ENCODE results near the gene NRG3.

NRG3 gene

DNA sequence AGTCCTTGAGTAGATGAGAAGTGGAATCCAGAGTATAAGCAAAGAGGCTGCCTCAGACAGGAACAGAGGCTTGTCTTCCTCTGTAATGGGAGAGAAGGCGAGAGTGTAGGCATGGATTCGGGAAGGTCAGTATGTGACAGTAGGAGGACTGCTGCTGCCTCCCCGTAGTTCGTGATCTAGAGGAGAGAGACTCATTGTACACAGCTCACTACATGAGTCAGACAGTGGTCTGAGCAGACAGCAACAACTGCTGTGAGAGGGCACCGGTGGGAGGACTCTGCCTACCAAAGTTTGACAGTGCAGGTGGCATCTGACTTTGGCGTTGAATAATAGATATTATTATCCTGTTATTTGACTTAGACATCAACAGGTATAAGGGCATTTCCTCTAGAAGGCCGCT lies 319.4 kb downstream of the NRG3 start:
- DNase-seq (ENCODE audit: low read depth in 1 of 2, low spot score in 1 of 2), result no peak
- Histone ChIP-seq H3K4me3 (replicated peaks; ENCODE audit: insufficient read depth, low read length) (no peak overlapping the region), H3K27me3 (ENCODE audit: insufficient read depth, poor library complexity, severe bottlenecking) (no peaks in the 10 kb centered on the region), H3K27ac (replicated peaks) (no peak overlapping the region)
- no peak for TF ChIP-seq REST (IDR thresholded peaks at IDR 0.05; ENCODE audit: insufficient replicate concordance, low read depth)
- TF ChIP-seq, protein P1, sequence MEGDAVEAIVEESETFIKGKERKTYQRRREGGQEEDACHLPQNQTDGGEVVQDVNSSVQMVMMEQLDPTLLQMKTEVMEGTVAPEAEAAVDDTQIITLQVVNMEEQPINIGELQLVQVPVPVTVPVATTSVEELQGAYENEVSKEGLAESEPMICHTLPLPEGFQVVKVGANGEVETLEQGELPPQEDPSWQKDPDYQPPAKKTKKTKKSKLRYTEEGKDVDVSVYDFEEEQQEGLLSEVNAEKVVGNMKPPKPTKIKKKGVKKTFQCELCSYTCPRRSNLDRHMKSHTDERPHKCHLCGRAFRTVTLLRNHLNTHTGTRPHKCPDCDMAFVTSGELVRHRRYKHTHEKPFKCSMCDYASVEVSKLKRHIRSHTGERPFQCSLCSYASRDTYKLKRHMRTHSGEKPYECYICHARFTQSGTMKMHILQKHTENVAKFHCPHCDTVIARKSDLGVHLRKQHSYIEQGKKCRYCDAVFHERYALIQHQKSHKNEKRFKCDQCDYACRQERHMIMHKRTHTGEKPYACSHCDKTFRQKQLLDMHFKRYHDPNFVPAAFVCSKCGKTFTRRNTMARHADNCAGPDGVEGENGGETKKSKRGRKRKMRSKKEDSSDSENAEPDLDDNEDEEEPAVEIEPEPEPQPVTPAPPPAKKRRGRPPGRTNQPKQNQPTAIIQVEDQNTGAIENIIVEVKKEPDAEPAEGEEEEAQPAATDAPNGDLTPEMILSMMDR (IDR thresholded peaks at IDR 0.05; ENCODE audit: insufficient read depth, low read length), result no peak
- TF ChIP-seq POLR2AphosphoS5 (IDR thresholded peaks at IDR 0.05; ENCODE audit: low read depth), result no peak
- no peak for TF ChIP-seq SPI1 (IDR thresholded peaks at IDR 0.05; ENCODE audit: borderline replicate concordance, low read depth)
- TF ChIP-seq GABPA (IDR thresholded peaks at IDR 0.05; ENCODE audit: low read depth), result no peak

- TF ChIP-seq REST (IDR thresholded peaks at IDR 0.05; ENCODE audit: insufficient replicate concordance, low read depth) (no peak), POLR2AphosphoS5 (IDR thresholded peaks at IDR 0.05; ENCODE audit: low read depth) (no peak), SPI1 (IDR thresholded peaks at IDR 0.05; ENCODE audit: borderline replicate concordance, low read depth) (no peak), GABPA (IDR thresholded peaks at IDR 0.05; ENCODE audit: low read depth) (no peak)
- TF ChIP-seq, protein P1 (IDR thresholded peaks at IDR 0.05; ENCODE audit: insufficient read depth, low read length), result no peak
- DNase-seq (ENCODE audit: low read depth in 1 of 2, low spot score in 1 of 2), result no peak
- H3K27me3 ChIP-seq (ENCODE audit: insufficient read depth, poor library complexity, severe bottlenecking), result no peaks in the 10 kb centered on the region
- no peak overlapping the region for H3K27ac ChIP-seq (replicated peaks)
- no peak overlapping the region for H3K4me3 ChIP-seq (replicated peaks; ENCODE audit: insufficient read depth, low read length)
Observed at GRCh38 chr10:82206831-82207230, 331.8 kb downstream of the NRG3 start.

- no peaks in the 10 kb centered on the region for H3K27me3 ChIP-seq (ENCODE audit: insufficient read depth, poor library complexity, severe bottlenecking)
- TF ChIP-seq SPI1 (IDR thresholded peaks at IDR 0.05; ENCODE audit: borderline replicate concordance, low read depth) (no peak), POLR2AphosphoS5 (IDR thresholded peaks at IDR 0.05; ENCODE audit: low read depth) (no peak), REST (IDR thresholded peaks at IDR 0.05; ENCODE audit: insufficient replicate concordance, low read depth) (no peak), GABPA (IDR thresholded peaks at IDR 0.05; ENCODE audit: low read depth) (no peak)
- TF ChIP-seq, protein P1 (IDR thresholded peaks at IDR 0.05; ENCODE audit: insufficient read depth, low read length), result no peak
- no peak overlapping the region for H3K4me3 ChIP-seq (replicated peaks; ENCODE audit: insufficient read depth, low read length)
- no peak for DNase-seq (ENCODE audit: low read depth in 1 of 2, low spot score in 1 of 2)
- H3K27ac ChIP-seq (replicated peaks), result no peak overlapping the region
Observed at GRCh38 chr10:82208726-82209125, 333.7 kb downstream of the NRG3 start.
